Kidney glomerular epithelial cell (primary cell): ENCODE measurements around the gene METTL8.
A peak's percentile ranks its signal among the peaks of the same experiment; 100 is the strongest.
"Not testable (repeated sequence)": the region's sequence is repeated elsewhere in the genome, so short reads cannot be mapped to it uniquely, and the experiment has no call there.

Experiments used
- DNase-seq: peaks from one replicate; lab custom pipeline; 2025; lab: John Stamatoyannopoulos, UW

The METTL8 gene

DNA sequence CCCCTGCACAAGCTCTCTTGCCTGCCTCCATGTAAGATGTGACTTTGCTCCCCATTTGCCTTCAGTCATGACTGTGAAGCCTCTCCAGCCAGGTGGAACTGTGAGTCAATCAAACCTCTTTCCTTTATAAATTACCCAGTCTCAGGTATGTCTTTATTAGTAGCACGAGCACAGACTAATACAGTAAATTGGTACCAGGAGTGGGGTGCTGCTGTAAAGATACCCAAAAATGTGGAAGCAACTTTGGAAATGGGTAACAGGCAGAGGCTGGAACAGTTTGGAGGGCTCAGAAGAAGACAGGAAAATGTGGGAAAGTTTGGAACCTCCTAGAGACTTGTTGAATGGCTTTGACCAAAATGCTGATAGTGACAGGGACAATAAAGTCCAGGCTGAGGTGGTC is 122.2 kb downstream of the METTL8 start:
- DNase-seq: not testable (repeated sequence)

DNA sequence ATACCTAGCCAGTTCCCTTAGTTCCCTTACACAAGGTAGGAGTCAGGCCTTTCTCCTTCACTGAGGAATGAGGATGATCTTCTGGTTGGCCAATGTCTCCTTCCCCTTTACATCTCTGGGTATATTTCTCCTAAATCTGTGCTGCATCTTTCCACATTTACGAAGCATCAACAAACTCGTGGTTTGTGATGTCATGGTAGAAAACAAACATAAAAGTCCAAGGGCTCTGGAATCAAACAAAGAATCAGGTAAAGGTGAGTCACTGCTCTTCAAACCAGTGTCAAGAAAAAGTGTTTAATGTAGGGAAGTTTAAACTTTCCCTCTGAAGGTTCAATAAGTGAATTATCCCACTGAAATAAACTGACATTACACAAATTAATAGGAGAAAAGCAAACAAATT is 122.9 kb downstream of the METTL8 start:
- no peak for DNase-seq

DNA sequence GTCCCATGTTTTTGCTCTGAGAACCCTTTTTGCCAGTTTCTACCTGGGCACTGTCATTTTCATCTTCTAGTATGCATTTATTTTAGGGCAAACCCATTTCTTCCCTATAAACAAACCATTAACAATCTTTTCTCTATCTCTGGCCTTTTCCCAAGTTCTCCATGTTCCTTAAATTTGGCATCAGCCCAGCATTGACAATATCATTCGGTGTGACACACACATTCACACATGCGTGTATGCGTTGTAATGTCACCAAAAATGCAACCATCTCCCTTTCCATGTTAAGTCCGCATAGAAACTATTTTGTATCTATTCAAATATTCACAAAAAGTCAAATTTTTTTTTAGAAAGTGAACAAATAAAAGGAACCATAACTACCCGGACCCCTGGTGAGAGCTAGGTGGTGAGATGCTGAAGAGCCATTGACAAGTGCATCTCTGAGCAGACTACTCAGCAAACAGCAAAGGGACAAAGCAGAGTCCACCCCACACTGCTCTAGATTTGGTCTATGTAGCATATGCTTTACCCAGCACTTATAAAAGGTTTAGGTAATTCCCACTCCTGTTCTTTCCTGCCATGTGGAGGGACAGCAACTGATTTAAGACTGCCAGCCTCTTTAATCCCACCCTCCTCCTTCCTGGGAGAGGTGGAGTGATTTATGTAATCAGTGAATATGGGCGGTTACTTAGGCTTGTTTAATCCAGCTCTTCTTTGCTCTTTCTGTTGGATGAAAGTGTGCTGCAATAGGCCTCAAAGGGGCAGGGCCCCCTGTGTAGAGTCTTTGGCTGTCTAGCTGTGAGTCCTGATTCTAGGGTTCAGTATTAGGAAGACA is 124.1 kb downstream of the METTL8 start:
- DNase-seq: no peak

DNA sequence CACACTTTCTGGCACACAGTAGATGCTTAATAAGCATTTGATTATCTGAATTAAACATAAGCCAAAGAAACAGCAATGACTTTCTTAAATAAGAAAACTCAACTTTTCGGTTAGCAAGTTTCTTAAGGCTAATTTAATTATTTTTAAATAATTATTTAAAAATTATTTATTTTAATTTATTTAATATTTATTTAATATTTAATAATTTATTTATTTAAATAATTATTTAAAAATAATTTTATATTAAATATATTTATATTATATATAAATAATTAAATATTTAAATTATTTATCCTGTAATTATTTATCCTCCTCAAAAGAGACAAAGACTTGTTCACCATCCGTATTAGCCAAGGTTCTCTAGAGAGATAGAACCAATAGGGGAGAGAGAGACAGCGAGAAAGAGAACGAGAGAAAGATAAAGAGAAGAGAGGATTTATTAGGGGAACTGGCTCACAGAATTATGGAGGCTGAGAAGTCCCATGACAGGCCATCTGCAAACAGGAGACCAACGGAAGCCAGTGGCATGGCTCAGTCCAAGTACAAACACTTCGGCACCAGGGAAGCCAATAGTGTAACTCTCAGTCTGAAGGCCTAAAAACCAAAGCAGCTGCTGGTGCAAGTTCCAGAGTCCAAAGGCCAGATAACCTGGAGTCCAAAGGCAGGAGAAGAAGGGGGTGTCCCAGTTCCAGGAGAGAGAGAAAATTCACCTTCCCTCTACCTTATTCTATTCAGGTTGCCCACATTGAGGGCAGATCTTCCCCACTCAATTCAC is 125.3 kb downstream of the METTL8 start:
- no peak for DNase-seq

DNA sequence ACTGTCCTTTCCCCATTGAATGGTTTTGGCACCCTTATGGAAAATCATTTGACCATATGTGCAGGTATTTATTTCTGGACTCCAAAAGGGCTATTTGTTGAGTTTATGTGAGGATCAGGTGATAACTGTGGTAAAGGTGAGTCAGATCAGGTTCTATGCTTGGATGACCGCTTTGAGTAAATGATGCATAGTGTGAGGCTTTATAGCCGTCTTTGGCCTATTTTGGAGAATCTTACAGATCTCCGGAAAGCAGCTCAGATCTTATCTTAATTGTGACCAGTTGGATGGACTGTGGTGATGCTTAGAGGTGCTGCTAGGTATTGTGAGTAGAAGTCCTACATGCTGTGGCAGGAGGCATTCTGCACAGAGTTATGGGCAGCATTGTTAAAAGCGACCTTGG is 126.2 kb downstream of the METTL8 start:
- no peak for DNase-seq

GRCh38 chr2:171297956-171298355 is 135.8 kb downstream of the METTL8 start:
- peak; percentile 89 for DNase-seq

DNA sequence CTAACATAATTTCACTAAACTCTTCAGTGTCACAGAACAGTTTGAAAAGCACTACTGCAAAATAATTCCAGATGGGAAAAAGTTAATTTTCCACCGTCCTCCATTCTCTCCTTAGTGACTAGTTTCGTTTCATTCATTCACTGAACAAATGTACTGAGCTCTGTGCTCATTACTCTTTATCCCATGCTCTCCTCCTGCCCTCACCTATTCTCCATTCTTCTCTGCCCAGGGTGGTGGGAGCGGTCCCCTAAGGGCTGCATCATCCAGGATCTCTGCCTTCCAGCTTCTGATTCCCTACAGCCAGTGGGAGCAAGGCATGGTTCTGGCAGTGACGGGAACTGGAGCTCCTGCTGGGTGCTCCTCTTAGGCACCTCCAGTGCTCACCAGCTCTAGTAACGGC is 139.2 kb downstream of the METTL8 start:
- no peak for DNase-seq

GRCh38 chr2:171293661-171294060 is 140.1 kb downstream of the METTL8 start:
- DNase-seq: no peak

DNA sequence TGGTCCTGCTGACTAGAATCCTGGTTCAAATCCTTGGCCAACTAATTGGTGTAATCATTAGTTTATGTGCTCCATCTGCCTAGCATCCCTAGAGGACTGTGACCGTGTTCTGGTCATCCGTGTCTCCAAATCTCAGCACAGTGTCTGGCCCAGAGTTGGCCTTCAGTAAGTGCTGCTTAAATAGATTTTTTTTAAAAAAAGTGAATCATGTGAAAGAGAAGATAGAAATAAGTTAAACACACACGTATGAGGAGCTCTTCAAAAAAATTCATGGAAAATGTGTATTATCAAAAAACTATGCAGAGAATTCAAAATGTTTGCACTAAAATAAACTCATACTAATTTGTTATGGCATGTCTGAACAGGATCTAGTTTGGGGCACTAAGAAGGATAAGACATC is 143.8 kb downstream of the METTL8 start:
- no peak for DNase-seq

- no peak for DNase-seq
Observed at GRCh38 chr2:171289316-171289715, 144.5 kb downstream of the METTL8 start.

GRCh38 chr2:171287611-171288010 is 146.2 kb downstream of the METTL8 start:
- DNase-seq: no peak

DNA sequence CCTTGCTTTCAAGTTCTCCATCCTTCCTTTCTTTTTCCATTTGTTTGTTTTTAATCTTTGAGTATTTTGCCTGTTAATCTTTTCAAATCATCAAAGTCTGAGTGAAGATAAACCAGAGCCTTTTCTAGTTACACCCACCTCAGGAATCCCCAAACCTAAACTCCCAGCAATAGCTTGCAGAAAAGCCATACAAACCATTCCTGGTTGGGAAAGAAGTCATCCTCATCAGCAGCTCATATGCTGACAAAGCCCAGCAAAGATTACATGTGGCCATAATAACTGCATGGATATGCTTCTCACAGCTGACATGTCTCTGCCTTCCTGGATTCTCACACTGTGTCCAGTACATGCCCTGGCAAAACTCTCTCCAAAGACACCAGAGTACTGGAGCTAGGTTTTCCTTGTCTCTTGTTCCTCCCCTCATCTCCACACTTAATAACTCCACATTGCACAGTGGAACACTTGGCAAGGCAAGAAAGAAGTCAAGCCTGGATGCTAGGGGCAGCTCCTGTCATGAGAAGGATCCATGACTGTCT is 146.7 kb downstream of the METTL8 start:
- no peak for DNase-seq

- no peak for DNase-seq
Observed at GRCh38 chr2:171281110-171281509, 152.7 kb downstream of the METTL8 start.

DNA sequence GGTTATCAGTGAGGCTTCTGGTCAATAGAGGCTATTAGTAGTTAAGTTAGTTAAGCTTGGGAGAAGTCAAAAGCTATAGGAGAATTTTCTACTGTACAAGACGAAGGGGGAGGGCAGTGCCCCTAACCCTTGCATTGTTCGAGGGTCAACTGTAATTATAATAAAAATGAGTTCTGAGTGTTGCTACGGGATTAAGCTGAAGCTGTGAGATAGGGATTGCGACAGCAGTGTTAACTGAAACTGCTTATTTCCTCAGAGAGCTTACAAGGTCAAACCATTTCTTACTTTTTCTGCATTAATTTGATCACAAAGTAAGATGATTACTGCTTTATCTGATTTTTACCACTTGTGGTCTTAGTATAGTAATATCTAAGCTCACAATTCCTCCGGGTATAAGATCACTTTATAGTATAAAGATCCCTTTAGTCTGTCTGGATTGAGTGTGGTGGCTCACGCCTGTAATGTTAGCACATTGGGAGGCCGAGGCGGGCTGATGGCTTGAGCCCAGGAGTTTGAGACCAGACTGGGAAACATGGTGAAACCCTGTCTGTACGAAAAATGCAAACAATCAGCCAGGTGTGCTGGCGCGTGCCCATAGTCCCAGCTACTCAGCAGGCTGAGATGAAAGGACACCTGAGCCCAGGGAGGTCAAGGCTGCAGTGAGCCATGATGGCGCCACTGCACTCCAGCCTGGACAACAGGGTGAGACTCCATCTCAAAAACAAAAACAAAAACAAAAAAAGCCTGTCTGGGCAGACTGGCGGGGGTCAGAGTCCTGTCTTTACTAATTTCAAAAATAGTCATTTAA is 153.6 kb downstream of the METTL8 start:
- no peak for DNase-seq

DNA sequence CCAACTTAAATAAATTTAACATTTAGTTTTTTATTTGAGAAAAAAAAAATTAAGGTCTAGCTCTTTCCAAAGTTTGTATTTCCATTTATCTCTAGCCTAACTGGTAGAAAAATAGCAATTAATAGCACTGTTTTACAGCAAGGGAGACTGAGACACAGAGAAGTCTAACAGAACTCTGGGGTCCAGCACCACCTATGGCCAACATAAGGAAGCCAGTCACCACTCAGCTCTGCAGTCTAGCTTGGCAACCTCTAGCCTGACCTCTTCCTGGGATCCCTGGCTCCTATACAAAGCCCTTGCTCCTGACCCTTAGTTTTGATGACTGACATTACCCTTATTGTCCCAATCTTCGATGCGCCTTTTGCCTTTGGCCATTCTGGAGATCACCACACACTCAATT is 159.0 kb downstream of the METTL8 start:
- no peak for DNase-seq

- DNase-seq: peak; percentile 94
Observed at GRCh38 chr2:171271971-171272436, 161.8 kb downstream of the METTL8 start.

GRCh38 chr2:171271386-171271785 is 162.4 kb downstream of the METTL8 start:
- no peak for DNase-seq

DNA sequence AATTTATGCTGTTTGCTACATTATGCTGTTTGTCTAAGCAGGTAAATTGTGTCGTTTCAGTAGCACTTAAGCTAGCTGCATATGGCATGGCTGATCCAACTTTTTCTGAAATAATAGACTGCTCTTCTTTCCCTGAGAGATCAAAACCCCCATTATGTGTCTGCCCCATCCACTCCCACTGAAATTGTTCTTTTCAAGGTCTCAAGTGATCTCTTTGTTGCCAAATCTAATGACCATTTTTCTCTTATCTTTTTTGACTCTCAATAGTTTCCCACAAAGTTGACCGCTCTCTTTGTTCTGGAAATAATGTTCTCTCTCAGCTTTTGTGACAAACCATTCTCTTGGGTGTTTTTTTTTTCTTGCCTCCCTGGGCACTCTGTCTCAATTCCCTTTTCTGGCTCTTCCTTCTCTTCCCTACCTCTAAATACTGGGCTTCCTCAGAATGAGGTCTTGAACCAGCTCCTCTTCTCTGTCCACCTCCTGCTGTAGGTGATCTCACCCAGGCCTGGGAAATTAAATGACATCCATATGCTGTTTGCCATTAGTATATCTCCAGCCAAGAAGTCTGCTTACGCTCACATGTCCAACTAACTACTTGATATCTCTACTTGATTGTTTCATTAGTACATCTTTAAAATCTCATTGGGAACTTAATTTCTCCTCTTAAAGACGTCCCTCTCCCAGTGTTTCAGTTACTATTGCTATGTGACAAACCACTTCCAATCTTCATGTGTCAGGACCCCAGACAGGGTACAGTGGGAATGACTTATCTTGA is 165.7 kb downstream of the METTL8 start:
- DNase-seq: no peak
